ENCODE measurements around the gene FMN1. TPM values are rescaled to one million over a fixed set of nuclear protein-coding genes. Genes with fewer than 3 reads are reported as not detected.

FMN1 gene
- polyA plus RNA-seq, 3 donors, result 0.28 to 3.7 (median 0.34) TPM

DNA sequence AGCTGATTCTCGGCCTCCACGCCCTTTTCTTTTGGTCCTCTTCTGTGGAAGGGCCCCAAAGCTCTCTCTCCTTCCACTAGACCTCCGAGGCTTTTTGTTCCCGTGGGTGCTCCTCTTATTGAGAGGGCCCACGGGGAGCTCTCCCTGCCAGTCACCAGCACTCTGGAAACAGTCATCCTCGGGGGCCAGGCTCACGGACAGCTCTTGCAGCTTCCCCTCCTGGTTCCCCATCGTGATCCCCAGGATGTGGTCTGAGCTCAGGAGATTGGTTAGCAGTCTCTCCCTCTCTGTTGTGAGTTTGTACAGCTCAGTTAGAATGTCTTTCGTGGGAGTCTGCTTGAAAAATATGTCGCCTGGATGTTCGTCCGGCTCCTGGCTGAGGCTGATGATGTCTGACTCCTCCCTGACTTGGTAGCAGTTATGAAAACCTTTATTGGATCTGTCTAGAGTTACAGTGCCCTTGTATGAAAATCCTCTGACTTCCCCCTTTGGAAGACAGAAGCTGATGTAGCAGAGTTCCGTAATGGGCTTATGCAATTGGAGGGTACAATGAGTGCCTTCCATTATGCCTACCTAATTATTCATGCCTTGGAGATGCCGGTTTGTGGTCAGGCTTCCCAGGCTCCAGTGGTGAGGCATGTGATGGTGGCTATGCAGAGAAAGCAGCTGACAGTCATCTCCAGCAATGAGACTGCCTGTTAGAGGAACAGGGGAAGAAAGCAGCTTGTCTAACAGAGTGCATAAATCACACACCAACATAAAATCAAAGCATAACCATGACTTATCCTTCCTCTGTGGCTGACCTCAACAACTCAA lies 40.0 kb downstream of the FMN1 start:
- Mint-ChIP-seq H3K27ac (peak overlapping the region; percentile 94 to 99 (median 97)), H3K36me3 (peaks cover 0 to 3% of the 10 kb centered on the region in 2 donors), H3K27me3 (ENCODE audit: low read depth in 3 of 3) (no peaks in the 10 kb centered on the region), H3K4me3 (peak overlapping the region; percentile 65 to 90), H3K9me3 (peaks cover 0 to 6% (median 0%) of the 10 kb centered on the region in 7 donors), H3K4me1 (peaks cover 90% of the 10 kb centered on the region)
- Histone ChIP-seq H3K36me3 (replicated peaks in 1 of 2; ENCODE audit: control insufficient read depth in 1 of 2, insufficient read depth in 2 of 2, low read length in 2 of 2) (no peaks in the 10 kb centered on the region), H3K9me3 (replicated peaks in 1 of 2; ENCODE audit: control insufficient read depth in 1 of 2, insufficient read depth in 1 of 2, low read length in 2 of 2) (no peaks in the 10 kb centered on the region), H3K27ac (ENCODE audit: low read depth in 1 of 2, low read length in 2 of 2) (peak overlapping the region; percentile 85 to 88), H2AFZ (ENCODE audit: insufficient read depth, low read depth, low read length, poor library complexity, severe bottlenecking) (peak overlapping the region; percentile 49), H3K9ac (ENCODE audit: insufficient read depth, low read length, poor library complexity, severe bottlenecking) (peak overlapping the region; percentile 64), H3K4me1 (ENCODE audit: control insufficient read depth in 1 of 2, insufficient read depth in 2 of 2, low read length in 2 of 2) (peaks cover 92 to 100% of the 10 kb centered on the region in 2 donors), H3K4me2 (replicated peaks; ENCODE audit: extremely low read depth, low read length, poor library complexity, severe bottlenecking) (peak overlapping the region; percentile 72), H3K79me2 (ENCODE audit: insufficient read depth, low read length) (peaks cover 18% of the 10 kb centered on the region), H3K4me3 (replicated peaks in 1 of 3; ENCODE audit: low read depth in 2 of 3, low read length in 3 of 3) (peak overlapping the region; percentile 0 to 62 (median 6)), H3K27me3 (ENCODE audit: control insufficient read depth in 2 of 2, insufficient read depth in 2 of 2, low read length in 2 of 2) (no peaks in the 10 kb centered on the region), H4K20me1 (ENCODE audit: insufficient read depth, low read length) (peaks cover 6% of the 10 kb centered on the region)
- peak; percentile 96 to 98 (median 96) for DNase-seq
- 6% methylated on average over 7 of the region's 14 CpGs for WGBS (ENCODE audit: insufficient coverage)
- TF ChIP-seq, protein P1, sequence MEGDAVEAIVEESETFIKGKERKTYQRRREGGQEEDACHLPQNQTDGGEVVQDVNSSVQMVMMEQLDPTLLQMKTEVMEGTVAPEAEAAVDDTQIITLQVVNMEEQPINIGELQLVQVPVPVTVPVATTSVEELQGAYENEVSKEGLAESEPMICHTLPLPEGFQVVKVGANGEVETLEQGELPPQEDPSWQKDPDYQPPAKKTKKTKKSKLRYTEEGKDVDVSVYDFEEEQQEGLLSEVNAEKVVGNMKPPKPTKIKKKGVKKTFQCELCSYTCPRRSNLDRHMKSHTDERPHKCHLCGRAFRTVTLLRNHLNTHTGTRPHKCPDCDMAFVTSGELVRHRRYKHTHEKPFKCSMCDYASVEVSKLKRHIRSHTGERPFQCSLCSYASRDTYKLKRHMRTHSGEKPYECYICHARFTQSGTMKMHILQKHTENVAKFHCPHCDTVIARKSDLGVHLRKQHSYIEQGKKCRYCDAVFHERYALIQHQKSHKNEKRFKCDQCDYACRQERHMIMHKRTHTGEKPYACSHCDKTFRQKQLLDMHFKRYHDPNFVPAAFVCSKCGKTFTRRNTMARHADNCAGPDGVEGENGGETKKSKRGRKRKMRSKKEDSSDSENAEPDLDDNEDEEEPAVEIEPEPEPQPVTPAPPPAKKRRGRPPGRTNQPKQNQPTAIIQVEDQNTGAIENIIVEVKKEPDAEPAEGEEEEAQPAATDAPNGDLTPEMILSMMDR (IDR thresholded peaks at IDR 0.05), result no peak
- intact Hi-C loops (cut with micrococcal nuclease), result loop anchor here (5.0 kb wide), 1 partner anchor 43 kb away; no protein-coding TSS in a partner anchor

DNA sequence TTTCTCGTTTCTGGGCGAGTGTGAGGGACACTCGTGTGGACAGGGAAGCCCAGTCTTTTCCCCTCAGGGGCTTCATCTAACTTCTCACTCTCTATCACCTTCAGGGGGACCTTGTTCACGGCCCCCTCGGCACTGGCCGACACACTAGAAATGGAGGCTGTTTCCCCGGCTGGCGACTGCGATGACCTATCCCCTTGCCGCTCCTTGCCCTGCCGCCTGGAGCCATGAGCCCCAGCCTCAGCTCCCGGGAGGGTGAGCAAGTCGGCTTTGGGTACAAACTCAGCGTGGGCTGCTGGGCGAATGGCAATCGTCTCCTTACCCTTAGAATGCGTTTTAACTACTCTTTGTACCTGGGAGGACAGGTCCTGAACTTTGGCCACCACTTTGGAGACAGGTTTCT lies 41.0 kb downstream of the FMN1 start:
- H3K27ac Mint-ChIP-seq, result peak overlapping the region; percentile 69 to 99 (median 96)
- intact Hi-C loops (cut with micrococcal nuclease), result loop anchor here in 1 of 2 donors (5.0 kb wide), 1 partner anchor 44 kb away; no protein-coding TSS in a partner anchor

More for the DNA sequence above, 41.0 kb downstream of the FMN1 start:
- H3K79me2 ChIP-seq (ENCODE audit: insufficient read depth, low read length), result peaks cover 26% of the 10 kb centered on the region
- TF ChIP-seq, protein P1 (IDR thresholded peaks at IDR 0.05), result no peak
- peaks cover 6% of the 10 kb centered on the region for H4K20me1 ChIP-seq (ENCODE audit: insufficient read depth, low read length)
- Mint-ChIP-seq H3K36me3 (peaks cover 0 to 3% of the 10 kb centered on the region in 2 donors), H3K4me1 (peaks cover 82% of the 10 kb centered on the region), H3K9me3 (peaks cover 0 to 6% (median 0%) of the 10 kb centered on the region in 7 donors), H3K4me3 (peak overlapping the region in 1 of 2 donors; percentile 69), H3K27me3 (ENCODE audit: low read depth in 3 of 3) (peaks cover 0 to 2% (median 0%) of the 10 kb centered on the region in 3 donors)
- DNase-seq, result no peak
- no peaks in the 10 kb centered on the region for H3K9me3 ChIP-seq (replicated peaks in 1 of 2; ENCODE audit: control insufficient read depth in 1 of 2, insufficient read depth in 1 of 2, low read length in 2 of 2)
- WGBS (ENCODE audit: insufficient coverage), result 95% methylated on average over 15 of the region's 17 CpGs
- H3K4me1 ChIP-seq (ENCODE audit: control insufficient read depth in 1 of 2, insufficient read depth in 2 of 2, low read length in 2 of 2), result peaks cover 85 to 96% of the 10 kb centered on the region in 2 donors
- H3K4me2 ChIP-seq (replicated peaks; ENCODE audit: extremely low read depth, low read length, poor library complexity, severe bottlenecking), result peak overlapping the region; percentile 72
- no peaks in the 10 kb centered on the region for H3K36me3 ChIP-seq (replicated peaks in 1 of 2; ENCODE audit: control insufficient read depth in 1 of 2, insufficient read depth in 2 of 2, low read length in 2 of 2)
- no peak overlapping the region for H2AFZ ChIP-seq (ENCODE audit: insufficient read depth, low read depth, low read length, poor library complexity, severe bottlenecking)
- H3K9ac ChIP-seq (ENCODE audit: insufficient read depth, low read length, poor library complexity, severe bottlenecking), result peak overlapping the region; percentile 64
- peak overlapping the region in 1 of 3 experiments; percentile 62 for H3K4me3 ChIP-seq (replicated peaks in 1 of 3; ENCODE audit: low read depth in 2 of 3, low read length in 3 of 3)
- peak overlapping the region; percentile 85 to 88 for H3K27ac ChIP-seq (ENCODE audit: low read depth in 1 of 2, low read length in 2 of 2)
- no peaks in the 10 kb centered on the region for H3K27me3 ChIP-seq (ENCODE audit: control insufficient read depth in 2 of 2, insufficient read depth in 2 of 2, low read length in 2 of 2)
